NK-92 (cell line): ENCODE data around the gene DOP1B.

ENCODE experiments used
- DNase-seq: peaks from one replicate; lab custom pipeline; 2025; ENCODE audit not compliant: unreplicated experiment; lab: John Stamatoyannopoulos, UW

DOP1B gene

DNA sequence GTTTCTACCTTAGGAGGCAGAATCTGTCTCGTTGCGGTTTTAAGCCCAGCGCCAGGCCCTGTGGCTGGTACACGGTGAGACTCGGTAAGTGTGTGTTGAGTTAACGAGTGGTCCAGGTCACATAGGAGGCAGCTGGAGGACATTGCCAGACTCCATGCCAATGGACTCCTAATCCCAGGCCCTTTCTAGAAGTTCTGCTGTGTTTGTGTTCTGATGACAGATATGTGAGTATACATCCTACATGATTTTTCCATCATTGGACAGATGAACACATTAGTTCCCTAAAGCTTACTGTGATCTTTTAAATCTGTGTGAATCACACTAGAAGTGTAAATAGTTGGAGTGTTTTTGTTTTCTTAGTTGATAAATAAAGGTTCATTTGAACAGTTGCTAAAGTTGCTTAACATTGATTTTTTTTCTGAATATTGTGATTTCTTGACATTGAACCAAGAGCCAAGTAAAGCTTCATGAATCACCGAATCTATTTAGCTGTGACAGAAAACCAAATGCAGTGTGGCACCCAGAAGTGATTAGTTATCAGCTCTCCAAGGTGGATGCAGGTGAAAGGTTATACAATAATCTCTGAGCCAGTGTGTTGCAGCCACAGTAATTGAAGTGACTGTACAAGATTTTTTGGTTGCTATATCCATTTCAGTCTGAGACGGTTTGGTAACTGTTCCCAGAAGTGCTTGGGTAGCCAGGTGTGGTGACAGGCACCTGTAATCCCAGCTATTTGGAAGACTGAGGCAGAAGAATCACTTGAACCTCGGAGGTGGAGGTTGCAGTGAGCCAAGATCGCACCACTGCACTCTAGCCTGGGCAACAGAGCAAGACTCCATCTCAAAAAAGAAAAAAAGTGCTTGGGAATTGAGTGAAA, 46.3 kb downstream of the DOP1B start:
- DNase-seq, result no peak

DNA sequence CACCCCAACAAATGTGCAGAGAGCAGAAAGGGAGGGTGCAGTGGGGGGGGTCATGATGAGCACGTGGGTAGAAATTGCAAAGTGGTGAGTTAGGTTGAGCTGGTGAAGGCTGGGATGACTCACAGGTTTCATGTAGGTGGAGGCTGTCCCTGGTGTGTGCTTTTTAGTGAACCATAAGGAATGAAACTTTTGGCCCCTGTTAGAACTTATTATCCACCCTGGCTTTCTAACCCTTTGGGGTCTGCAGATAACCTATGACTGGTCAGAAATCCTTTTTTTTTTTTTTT, 46.9 kb downstream of the DOP1B start:
- DNase-seq, result no peak

DNA sequence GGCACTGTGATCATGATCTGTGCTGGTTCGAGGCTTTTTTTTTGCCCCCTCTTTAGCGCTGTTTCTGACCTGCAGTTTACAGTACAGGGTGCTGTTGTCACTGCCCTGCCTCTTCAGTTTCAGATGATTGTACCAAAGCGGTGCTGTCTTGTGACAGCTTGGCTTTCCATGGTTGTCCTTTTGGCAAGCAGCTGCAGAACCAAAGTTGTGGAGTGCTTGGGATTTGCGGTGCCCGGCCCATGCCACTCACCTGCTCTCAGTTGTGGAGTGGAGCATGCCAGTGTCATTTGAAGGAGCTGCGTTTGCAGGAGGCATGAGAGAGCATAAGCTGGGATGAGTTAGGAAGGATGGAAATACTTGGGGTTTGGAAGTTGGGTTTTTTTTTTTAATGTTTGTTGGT, 48.4 kb downstream of the DOP1B start:
- no peak for DNase-seq

DNA sequence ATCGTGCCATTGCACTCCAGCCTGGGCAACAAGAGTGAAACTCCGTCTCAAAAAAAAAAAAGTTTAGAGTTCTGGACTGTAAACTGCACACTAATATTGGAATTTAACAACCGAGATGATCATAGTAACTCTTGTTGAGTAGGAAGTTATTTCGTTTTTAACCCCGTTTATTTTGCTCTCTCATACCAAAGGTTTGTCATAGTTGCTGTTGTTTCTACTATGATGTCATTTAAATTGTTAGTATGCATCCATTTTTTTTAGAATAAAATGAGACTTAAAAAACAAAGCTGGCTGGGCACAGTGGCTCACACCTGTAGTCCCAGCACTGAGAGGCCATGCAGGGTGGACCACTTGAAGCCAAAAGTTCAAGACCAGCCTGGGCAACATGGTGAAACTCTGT, 49.3 kb downstream of the DOP1B start:
- no peak for DNase-seq
